ENCODE results near the gene HIVEP1. TPM values are rescaled to one million over a fixed set of nuclear protein-coding genes. Genes with fewer than 3 reads are reported as not detected.

HIVEP1 gene
- total and polyA plus RNA-seq, 2 of the 13 experiments (the other 11 are each of a cell fraction or from before 2014, with no cell fraction given), result 7.4 to 9.9 TPM

- TF ChIP-seq THAP8 (CRISPR knock-in tag; IDR thresholded peaks at IDR 0.05; ENCODE audit: borderline replicate concordance) (no peak), ZNF335 (CRISPR knock-in tag; IDR thresholded peaks at IDR 0.05) (no peak), TFAP4 (IDR thresholded peaks at IDR 0.05; ENCODE audit: borderline replicate concordance, low read depth) (no peak), ZC3H13 (CRISPR knock-in tag; IDR thresholded peaks at IDR 0.05) (no peak), BCLAF1 (IDR thresholded peaks at IDR 0.05) (no peak), ZNF687 (CRISPR knock-in tag; IDR thresholded peaks at IDR 0.05) (no peak), PLRG1 (conservative IDR thresholded peaks at IDR 0.05) (no peak), ZNF773 (CRISPR knock-in tag; IDR thresholded peaks at IDR 0.05; ENCODE audit: borderline replicate concordance) (no peak), ZSCAN22 (CRISPR knock-in tag; IDR thresholded peaks at IDR 0.05) (no peak), TOPORS (CRISPR knock-in tag; IDR thresholded peaks at IDR 0.05) (no peak)
These were observed 50.5 kb downstream of the HIVEP1 start (continued) for GRCh38 chr6:12062605-12063004.

All from HepG2 (cell line).